ENCODE results near the gene MEGF9. TPM values are rescaled to one million over a fixed set of nuclear protein-coding genes. Genes with fewer than 3 reads are reported as not detected.

The MEGF9 gene
- total and polyA plus RNA-seq, 2 of the 13 experiments (the other 11 are each of a cell fraction or from before 2014, with no cell fraction given) = 3.1 to 3.3 TPM

DNA sequence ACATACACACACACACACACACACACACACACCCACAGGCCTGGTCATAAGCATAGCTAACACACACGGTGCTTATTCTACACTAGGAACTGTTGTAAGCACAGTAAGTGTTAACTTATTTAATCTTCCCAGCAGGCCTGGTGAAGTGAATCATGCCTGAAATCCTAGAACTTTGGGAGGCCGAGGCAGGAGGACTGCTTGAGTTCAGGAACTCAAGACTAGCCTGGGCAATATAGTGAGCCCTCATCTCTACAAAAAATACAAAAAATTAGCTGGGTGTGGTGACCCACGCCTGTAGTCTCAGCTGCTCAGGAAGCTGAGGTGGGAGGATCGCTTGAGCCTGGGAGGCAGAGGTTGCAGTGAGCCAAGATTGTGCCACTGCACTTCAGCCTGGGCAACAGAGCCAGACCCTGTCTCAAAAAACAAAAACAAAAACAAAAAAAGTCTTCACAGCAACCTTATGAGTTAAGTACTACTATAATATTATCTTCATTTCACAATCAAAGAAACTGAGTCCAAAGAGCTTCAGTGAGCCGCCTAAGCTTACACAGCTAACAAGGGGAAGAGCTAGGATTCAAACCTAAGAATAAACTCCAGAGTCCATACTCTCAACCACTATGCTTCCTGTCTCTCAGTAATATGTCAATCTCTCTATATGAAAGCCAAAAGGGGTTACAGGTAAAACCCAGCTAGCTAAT lies 2.3 kb downstream of the MEGF9 start (continued):
- TF ChIP-seq, protein P1, sequence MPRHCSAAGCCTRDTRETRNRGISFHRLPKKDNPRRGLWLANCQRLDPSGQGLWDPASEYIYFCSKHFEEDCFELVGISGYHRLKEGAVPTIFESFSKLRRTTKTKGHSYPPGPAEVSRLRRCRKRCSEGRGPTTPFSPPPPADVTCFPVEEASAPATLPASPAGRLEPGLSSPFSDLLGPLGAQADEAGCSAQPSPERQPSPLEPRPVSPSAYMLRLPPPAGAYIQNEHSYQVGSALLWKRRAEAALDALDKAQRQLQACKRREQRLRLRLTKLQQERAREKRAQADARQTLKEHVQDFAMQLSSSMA (CRISPR knock-in tag; IDR thresholded peaks at IDR 0.05) = no peak
- TF ChIP-seq ZNF432 (CRISPR knock-in tag; IDR thresholded peaks at IDR 0.05; ENCODE audit: borderline replicate concordance) (no peak), SMAD3 (CRISPR knock-in tag; IDR thresholded peaks at IDR 0.05) (0 out of 2 replicates have a peak, but pooled peaks have one; percentile 22), SRSF9 (IDR thresholded peaks at IDR 0.05; ENCODE audit: borderline replicate concordance, insufficient read depth, low read depth, low read length, poor library complexity, severe bottlenecking) (no peak), ATF7 (IDR thresholded peaks at IDR 0.05) (no peak), ATF7 (CRISPR knock-in tag; IDR thresholded peaks at IDR 0.05) (no peak), ZFP37 (CRISPR knock-in tag; IDR thresholded peaks at IDR 0.05; ENCODE audit: borderline replicate concordance) (no peak), ZFP62 (CRISPR knock-in tag; IDR thresholded peaks at IDR 0.05) (no peak), ZNF652 (CRISPR knock-in tag; IDR thresholded peaks at IDR 0.05; ENCODE audit: borderline replicate concordance, low read depth) (0 out of 2 replicates have a peak, but pooled peaks have one; percentile 9), ZNF678 (CRISPR knock-in tag; IDR thresholded peaks at IDR 0.05) (no peak), ZC3H4 (CRISPR knock-in tag; IDR thresholded peaks at IDR 0.05; ENCODE audit: borderline replicate concordance) (no peak), ISX (CRISPR knock-in tag; conservative IDR thresholded peaks at IDR 0.05) (no peak), ZNF33A (CRISPR knock-in tag; IDR thresholded peaks at IDR 0.05; ENCODE audit: borderline replicate concordance) (no peak), ZNF841 (CRISPR knock-in tag; IDR thresholded peaks at IDR 0.05; ENCODE audit: borderline replicate concordance) (no peak), ZBTB7A (CRISPR knock-in tag; IDR thresholded peaks at IDR 0.05) (no peak), MBNL3 (CRISPR knock-in tag; conservative IDR thresholded peaks at IDR 0.05) (no peak), ZSCAN9 (CRISPR knock-in tag; IDR thresholded peaks at IDR 0.05; ENCODE audit: borderline replicate concordance) (no peak), ZNF549 (CRISPR knock-in tag; IDR thresholded peaks at IDR 0.05) (no peak)
- TF ChIP-seq, protein P2, sequence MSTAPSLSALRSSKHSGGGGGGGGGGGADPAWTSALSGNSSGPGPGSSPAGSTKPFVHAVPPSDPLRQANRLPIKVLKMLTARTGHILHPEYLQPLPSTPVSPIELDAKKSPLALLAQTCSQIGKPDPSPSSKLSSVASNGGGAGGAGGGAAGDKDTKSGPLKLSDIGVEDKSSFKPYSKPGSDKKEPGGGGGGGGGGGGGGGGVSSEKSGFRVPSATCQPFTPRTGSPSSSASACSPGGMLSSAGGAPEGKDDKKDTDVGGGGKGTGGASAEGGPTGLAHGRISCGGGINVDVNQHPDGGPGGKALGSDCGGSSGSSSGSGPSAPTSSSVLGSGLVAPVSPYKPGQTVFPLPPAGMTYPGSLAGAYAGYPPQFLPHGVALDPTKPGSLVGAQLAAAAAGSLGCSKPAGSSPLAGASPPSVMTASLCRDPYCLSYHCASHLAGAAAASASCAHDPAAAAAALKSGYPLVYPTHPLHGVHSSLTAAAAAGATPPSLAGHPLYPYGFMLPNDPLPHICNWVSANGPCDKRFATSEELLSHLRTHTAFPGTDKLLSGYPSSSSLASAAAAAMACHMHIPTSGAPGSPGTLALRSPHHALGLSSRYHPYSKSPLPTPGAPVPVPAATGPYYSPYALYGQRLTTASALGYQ (CRISPR knock-in tag; IDR thresholded peaks at IDR 0.05) = no peak
- TF ChIP-seq, protein P3, sequence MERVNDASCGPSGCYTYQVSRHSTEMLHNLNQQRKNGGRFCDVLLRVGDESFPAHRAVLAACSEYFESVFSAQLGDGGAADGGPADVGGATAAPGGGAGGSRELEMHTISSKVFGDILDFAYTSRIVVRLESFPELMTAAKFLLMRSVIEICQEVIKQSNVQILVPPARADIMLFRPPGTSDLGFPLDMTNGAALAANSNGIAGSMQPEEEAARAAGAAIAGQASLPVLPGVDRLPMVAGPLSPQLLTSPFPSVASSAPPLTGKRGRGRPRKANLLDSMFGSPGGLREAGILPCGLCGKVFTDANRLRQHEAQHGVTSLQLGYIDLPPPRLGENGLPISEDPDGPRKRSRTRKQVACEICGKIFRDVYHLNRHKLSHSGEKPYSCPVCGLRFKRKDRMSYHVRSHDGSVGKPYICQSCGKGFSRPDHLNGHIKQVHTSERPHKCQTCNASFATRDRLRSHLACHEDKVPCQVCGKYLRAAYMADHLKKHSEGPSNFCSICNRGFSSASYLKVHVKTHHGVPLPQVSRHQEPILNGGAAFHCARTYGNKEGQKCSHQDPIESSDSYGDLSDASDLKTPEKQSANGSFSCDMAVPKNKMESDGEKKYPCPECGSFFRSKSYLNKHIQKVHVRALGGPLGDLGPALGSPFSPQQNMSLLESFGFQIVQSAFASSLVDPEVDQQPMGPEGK (CRISPR knock-in tag; IDR thresholded peaks at IDR 0.05) = no peak
- TF ChIP-seq, protein P4, sequence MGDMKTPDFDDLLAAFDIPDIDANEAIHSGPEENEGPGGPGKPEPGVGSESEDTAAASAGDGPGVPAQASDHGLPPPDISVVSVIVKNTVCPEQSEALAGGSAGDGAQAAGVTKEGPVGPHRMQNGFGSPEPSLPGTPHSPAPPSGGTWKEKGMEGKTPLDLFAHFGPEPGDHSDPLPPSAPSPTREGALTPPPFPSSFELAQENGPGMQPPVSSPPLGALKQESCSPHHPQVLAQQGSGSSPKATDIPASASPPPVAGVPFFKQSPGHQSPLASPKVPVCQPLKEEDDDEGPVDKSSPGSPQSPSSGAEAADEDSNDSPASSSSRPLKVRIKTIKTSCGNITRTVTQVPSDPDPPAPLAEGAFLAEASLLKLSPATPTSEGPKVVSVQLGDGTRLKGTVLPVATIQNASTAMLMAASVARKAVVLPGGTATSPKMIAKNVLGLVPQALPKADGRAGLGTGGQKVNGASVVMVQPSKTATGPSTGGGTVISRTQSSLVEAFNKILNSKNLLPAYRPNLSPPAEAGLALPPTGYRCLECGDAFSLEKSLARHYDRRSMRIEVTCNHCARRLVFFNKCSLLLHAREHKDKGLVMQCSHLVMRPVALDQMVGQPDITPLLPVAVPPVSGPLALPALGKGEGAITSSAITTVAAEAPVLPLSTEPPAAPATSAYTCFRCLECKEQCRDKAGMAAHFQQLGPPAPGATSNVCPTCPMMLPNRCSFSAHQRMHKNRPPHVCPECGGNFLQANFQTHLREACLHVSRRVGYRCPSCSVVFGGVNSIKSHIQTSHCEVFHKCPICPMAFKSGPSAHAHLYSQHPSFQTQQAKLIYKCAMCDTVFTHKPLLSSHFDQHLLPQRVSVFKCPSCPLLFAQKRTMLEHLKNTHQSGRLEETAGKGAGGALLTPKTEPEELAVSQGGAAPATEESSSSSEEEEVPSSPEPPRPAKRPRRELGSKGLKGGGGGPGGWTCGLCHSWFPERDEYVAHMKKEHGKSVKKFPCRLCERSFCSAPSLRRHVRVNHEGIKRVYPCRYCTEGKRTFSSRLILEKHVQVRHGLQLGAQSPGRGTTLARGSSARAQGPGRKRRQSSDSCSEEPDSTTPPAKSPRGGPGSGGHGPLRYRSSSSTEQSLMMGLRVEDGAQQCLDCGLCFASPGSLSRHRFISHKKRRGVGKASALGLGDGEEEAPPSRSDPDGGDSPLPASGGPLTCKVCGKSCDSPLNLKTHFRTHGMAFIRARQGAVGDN (CRISPR knock-in tag; IDR thresholded peaks at IDR 0.05) = no peak
